Cardiac muscle cell (in vitro differentiated cells and primary cell): ENCODE data around the gene ARFGAP2. TPM values are rescaled to one million over a fixed set of nuclear protein-coding genes. Genes with fewer than 3 reads are reported as not detected.

ENCODE experiments used
- DNase-seq, 2 donors: peaks; one replicate each; pipeline versions ENCODE4 v3.0.0 to v3.0.0-alpha.2; 2010 to 2017; ENCODE audit warnings: low read depth in 1 of 2, low spot score in 1 of 2
- H3K27ac ChIP-seq: fragments of 200-600 bp; sonication (generic); 2 replicates; pipeline ENCODE4 v1.5.1; 2016
- H3K27me3 ChIP-seq: fragments of 200-600 bp; sonication (generic); 2 replicates; pipeline ENCODE4 v1.6.0; 2016; ENCODE audit warnings: control low read depth
- H3K36me3 ChIP-seq: fragments of 200-600 bp; sonication (generic); 2 replicates; pipeline ENCODE4 v1.5.1; 2016; ENCODE audit warnings: control low read depth
- H3K4me1 ChIP-seq: fragments of 200-600 bp; sonication (generic); 2 replicates; pipeline ENCODE4 v1.8.1; 2017; ENCODE audit warnings: low read depth, mild to moderate bottlenecking, mixed run types
- H3K4me3 ChIP-seq: fragments of 200-600 bp; sonication (generic); 2 replicates; pipeline ENCODE4 v1.5.1; 2016; ENCODE audit warnings: mild to moderate bottlenecking
- H3K9me3 ChIP-seq: fragments of 200-600 bp; sonication (generic); 2 replicates; pipeline ENCODE4 v1.5.1; 2017; ENCODE audit warnings: low read depth, mild to moderate bottlenecking, control low read depth
- CTCF ChIP-seq: IDR thresholded peaks from 2 replicates; pipeline ENCODE4 v1.5.1; 2012; ENCODE audit warnings: low read depth, mild to moderate bottlenecking, low read length
- polyA plus RNA-seq: library from polyadenylated mRNA; unstranded; fragments of >200 nt; fragmentation: Nextera tagmentation; extraction: Ambion mirVana; gene quantifications from 2 replicates; pipeline ENCODE4 v1.2.1, GENCODE V29; 2016
- total RNA-seq: library from RNA; depleted of rRNA; stranded (reverse); fragments of >200 nt; gene quantifications from 2 replicates; pipeline ENCODE4 v1.2.3, GENCODE V29; 2016

ARFGAP2 gene
- total and polyA plus RNA-seq, 2 experiments from 2014 or later = 107 to 136 TPM

- peaks cover 77% of the 10 kb centered on the region for H3K36me3 ChIP-seq
- no peaks in the 10 kb centered on the region for H3K9me3 ChIP-seq
- DNase-seq = no peak
- H3K4me1 ChIP-seq = peaks cover 6% of the 10 kb centered on the region
- H3K27ac ChIP-seq = no peak overlapping the region
- no peak for TF ChIP-seq CTCF
- H3K4me3 ChIP-seq = no peak overlapping the region
- no peaks in the 10 kb centered on the region for H3K27me3 ChIP-seq
Observed at GRCh38 chr11:47171061-47171838, 5.4 kb downstream of the ARFGAP2 start.

GRCh38 chr11:47166368-47166767, 10.3 kb downstream of the ARFGAP2 start:
- H3K9me3 ChIP-seq = no peaks in the 10 kb centered on the region
- no peak overlapping the region for H3K27ac ChIP-seq
- H3K4me1 ChIP-seq = no peaks in the 10 kb centered on the region
- H3K36me3 ChIP-seq = peaks cover 59% of the 10 kb centered on the region
- H3K27me3 ChIP-seq = no peaks in the 10 kb centered on the region
- no peak for TF ChIP-seq CTCF
- no peak overlapping the region for H3K4me3 ChIP-seq
- no peak for DNase-seq

GRCh38 chr11:47165253-47165840, 11.3 kb downstream of the ARFGAP2 start:
- no peak for DNase-seq
- Histone ChIP-seq H3K27ac (no peak overlapping the region), H3K9me3 (no peaks in the 10 kb centered on the region), H3K27me3 (no peaks in the 10 kb centered on the region), H3K36me3 (peaks cover 49% of the 10 kb centered on the region), H3K4me1 (no peaks in the 10 kb centered on the region), H3K4me3 (no peak overlapping the region)
- TF ChIP-seq CTCF = no peak

- H3K4me3 ChIP-seq = no peak overlapping the region
- TF ChIP-seq CTCF = no peak
- H3K27ac ChIP-seq = no peak overlapping the region
- peaks cover 42% of the 10 kb centered on the region for H3K36me3 ChIP-seq
- no peaks in the 10 kb centered on the region for H3K4me1 ChIP-seq
- no peaks in the 10 kb centered on the region for H3K27me3 ChIP-seq
- DNase-seq = no peak
- H3K9me3 ChIP-seq = no peaks in the 10 kb centered on the region
Observed at GRCh38 chr11:47164321-47164720, 12.4 kb downstream of the ARFGAP2 start.

- Histone ChIP-seq H3K27me3 (no peaks in the 10 kb centered on the region), H3K9me3 (no peaks in the 10 kb centered on the region), H3K4me1 (no peaks in the 10 kb centered on the region), H3K27ac (no peak overlapping the region), H3K36me3 (peaks cover 40% of the 10 kb centered on the region), H3K4me3 (no peak overlapping the region)
- no peak for DNase-seq
- no peak for TF ChIP-seq CTCF
Observed at GRCh38 chr11:47163898-47164297, 12.8 kb downstream of the ARFGAP2 start.
